HG03575 (cell line): ENCODE results near the gene SNCAIP.
"Not testable (repeated sequence)": the region's sequence is repeated elsewhere in the genome, so short reads cannot be mapped to it uniquely, and the experiment has no call there.

Experiments
- ATAC-seq: cut with Tn5 transposase; IDR thresholded peaks from one replicate; pipeline ENCODE4 v1.9.1; 2021; ENCODE audit not compliant: unreplicated experiment, insufficient number of reproducible peaks, low FRiP score; ENCODE audit errors: extremely low read depth

The SNCAIP gene

GRCh38 chr5:122351416-122352157 lies 39.5 kb downstream of the SNCAIP start:
- ATAC-seq: no peak

GRCh38 chr5:122352331-122352730 lies 40.3 kb downstream of the SNCAIP start:
- no peak for ATAC-seq

GRCh38 chr5:122353361-122353760 lies 41.3 kb downstream of the SNCAIP start:
- not testable (repeated sequence) for ATAC-seq

- ATAC-seq: no peak
Measured at GRCh38 chr5:122354293-122354692, 42.3 kb downstream of the SNCAIP start.

GRCh38 chr5:122355324-122355723 lies 43.3 kb downstream of the SNCAIP start:
- no peak for ATAC-seq

GRCh38 chr5:122356855-122357254 lies 44.8 kb downstream of the SNCAIP start:
- no peak for ATAC-seq

GRCh38 chr5:122358372-122358979 lies 46.4 kb downstream of the SNCAIP start:
- no peak for ATAC-seq

GRCh38 chr5:122362361-122362760 lies 50.3 kb downstream of the SNCAIP start:
- ATAC-seq: no peak

GRCh38 chr5:122363623-122364022 lies 51.6 kb downstream of the SNCAIP start:
- no peak for ATAC-seq

GRCh38 chr5:122366501-122366900 lies 54.5 kb downstream of the SNCAIP start:
- ATAC-seq: no peak

GRCh38 chr5:122367456-122367855 lies 55.4 kb downstream of the SNCAIP start:
- ATAC-seq: no peak

- no peak for ATAC-seq
Measured at GRCh38 chr5:122368510-122369251, 56.6 kb downstream of the SNCAIP start.

- ATAC-seq: no peak
Measured at GRCh38 chr5:122369253-122369815, 57.3 kb downstream of the SNCAIP start.

- ATAC-seq: no peak
Measured at GRCh38 chr5:122371511-122372151, 59.6 kb downstream of the SNCAIP start.

GRCh38 chr5:122374110-122374509 lies 62.1 kb downstream of the SNCAIP start:
- no peak for ATAC-seq

- no peak for ATAC-seq
Measured at GRCh38 chr5:122375801-122376200, 63.8 kb downstream of the SNCAIP start.

GRCh38 chr5:122376250-122376649 lies 64.2 kb downstream of the SNCAIP start:
- ATAC-seq: no peak

GRCh38 chr5:122377026-122377425 lies 65.0 kb downstream of the SNCAIP start:
- ATAC-seq: no peak

- not testable (repeated sequence) for ATAC-seq
Measured at GRCh38 chr5:122382938-122383337, 70.9 kb downstream of the SNCAIP start.
